Prostate gland (tissue), 2 donors: ENCODE measurements around the gene LRRIQ1.

Source experiments
- POLR2A ChIP-seq: fragments of 450-650 bp; IDR thresholded peaks from one replicate; pipeline ENCODE4 v1.6.1; 2016; ENCODE audit warnings: antibody characterized with exemption, mild to moderate bottlenecking
- POLR2AphosphoS5 ChIP-seq: sonication (generic); formaldehyde crosslinking; IDR thresholded peaks from one replicate; pipeline ENCODE4 v1.6.1; 2017; ENCODE audit warnings: antibody characterized with exemption
- TF ChIP-seq, protein P1 (sequence below), 4 experiments: fragments of 200-600 bp in 2 of 4; fragments of 450-650 bp in 2 of 4; sonication (generic) in 2 of 4; IDR thresholded peaks; 1 replicate in 3 of 4; 2 replicates in 1 of 4; pipeline ENCODE4 v1.5.1; 2016 to 2019; ENCODE audit warnings: antibody characterized with exemption in 4 of 4, mild to moderate bottlenecking in 2 of 4, moderate library complexity in 2 of 4

DNA sequence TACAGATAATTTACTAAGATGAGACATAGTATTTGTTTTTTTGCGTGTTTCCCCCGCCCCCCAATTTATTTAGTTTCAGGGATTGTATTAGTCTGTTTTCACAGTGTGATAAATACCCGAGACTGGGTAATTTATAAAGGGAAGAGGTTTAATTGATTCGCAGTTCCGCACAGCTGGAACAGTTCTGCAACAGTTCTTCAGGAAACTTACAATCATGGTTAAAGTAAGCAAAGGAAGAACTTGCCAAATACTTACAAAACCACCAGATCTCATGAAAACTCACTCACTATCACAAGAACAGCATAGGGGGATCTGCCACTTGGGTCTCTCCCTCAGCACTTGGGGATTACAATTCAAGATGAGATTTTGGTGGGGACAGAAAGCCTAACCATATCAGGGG lies 48.9 kb downstream of the LRRIQ1 start:
- TF ChIP-seq POLR2AphosphoS5 (no peak), POLR2A (no peak)
- TF ChIP-seq, protein P1, sequence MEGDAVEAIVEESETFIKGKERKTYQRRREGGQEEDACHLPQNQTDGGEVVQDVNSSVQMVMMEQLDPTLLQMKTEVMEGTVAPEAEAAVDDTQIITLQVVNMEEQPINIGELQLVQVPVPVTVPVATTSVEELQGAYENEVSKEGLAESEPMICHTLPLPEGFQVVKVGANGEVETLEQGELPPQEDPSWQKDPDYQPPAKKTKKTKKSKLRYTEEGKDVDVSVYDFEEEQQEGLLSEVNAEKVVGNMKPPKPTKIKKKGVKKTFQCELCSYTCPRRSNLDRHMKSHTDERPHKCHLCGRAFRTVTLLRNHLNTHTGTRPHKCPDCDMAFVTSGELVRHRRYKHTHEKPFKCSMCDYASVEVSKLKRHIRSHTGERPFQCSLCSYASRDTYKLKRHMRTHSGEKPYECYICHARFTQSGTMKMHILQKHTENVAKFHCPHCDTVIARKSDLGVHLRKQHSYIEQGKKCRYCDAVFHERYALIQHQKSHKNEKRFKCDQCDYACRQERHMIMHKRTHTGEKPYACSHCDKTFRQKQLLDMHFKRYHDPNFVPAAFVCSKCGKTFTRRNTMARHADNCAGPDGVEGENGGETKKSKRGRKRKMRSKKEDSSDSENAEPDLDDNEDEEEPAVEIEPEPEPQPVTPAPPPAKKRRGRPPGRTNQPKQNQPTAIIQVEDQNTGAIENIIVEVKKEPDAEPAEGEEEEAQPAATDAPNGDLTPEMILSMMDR (IDR thresholded peaks at IDR 0.05), result no peak
